ENCODE data around the gene LORICRIN. TPM values are rescaled to one million over a fixed set of nuclear protein-coding genes. Genes with fewer than 3 reads are reported as not detected.

Gene LORICRIN
- total RNA-seq, 1 donor from 2014 or later: not detected

GRCh38 chr1:153306303-153307220 is 47.1 kb downstream of the LORICRIN start:
- Mint-ChIP-seq H3K4me3 (ENCODE audit: unreplicated experiment) (no peak overlapping the region), H3K4me1 (ENCODE audit: unreplicated experiment) (no peaks in the 10 kb centered on the region), H3K9me3 (ENCODE audit: unreplicated experiment) (no peaks in the 10 kb centered on the region), H3K36me3 (ENCODE audit: low read depth, unreplicated experiment) (no peaks in the 10 kb centered on the region), H3K27me3 (ENCODE audit: unreplicated experiment) (no peaks in the 10 kb centered on the region), H3K27ac (ENCODE audit: unreplicated experiment) (no peak overlapping the region)
- TF ChIP-seq, protein P1, sequence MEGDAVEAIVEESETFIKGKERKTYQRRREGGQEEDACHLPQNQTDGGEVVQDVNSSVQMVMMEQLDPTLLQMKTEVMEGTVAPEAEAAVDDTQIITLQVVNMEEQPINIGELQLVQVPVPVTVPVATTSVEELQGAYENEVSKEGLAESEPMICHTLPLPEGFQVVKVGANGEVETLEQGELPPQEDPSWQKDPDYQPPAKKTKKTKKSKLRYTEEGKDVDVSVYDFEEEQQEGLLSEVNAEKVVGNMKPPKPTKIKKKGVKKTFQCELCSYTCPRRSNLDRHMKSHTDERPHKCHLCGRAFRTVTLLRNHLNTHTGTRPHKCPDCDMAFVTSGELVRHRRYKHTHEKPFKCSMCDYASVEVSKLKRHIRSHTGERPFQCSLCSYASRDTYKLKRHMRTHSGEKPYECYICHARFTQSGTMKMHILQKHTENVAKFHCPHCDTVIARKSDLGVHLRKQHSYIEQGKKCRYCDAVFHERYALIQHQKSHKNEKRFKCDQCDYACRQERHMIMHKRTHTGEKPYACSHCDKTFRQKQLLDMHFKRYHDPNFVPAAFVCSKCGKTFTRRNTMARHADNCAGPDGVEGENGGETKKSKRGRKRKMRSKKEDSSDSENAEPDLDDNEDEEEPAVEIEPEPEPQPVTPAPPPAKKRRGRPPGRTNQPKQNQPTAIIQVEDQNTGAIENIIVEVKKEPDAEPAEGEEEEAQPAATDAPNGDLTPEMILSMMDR (IDR thresholded peaks at IDR 0.05; ENCODE audit: unreplicated experiment): no peak
- no peak for DNase-seq (ENCODE audit: low spot score)

- Mint-ChIP-seq H3K4me3 (ENCODE audit: unreplicated experiment) (no peak overlapping the region), H3K4me1 (ENCODE audit: unreplicated experiment) (no peaks in the 10 kb centered on the region), H3K27ac (ENCODE audit: unreplicated experiment) (no peak overlapping the region), H3K9me3 (ENCODE audit: unreplicated experiment) (no peaks in the 10 kb centered on the region), H3K27me3 (ENCODE audit: unreplicated experiment) (no peaks in the 10 kb centered on the region), H3K36me3 (ENCODE audit: low read depth, unreplicated experiment) (no peaks in the 10 kb centered on the region)
- no peak for DNase-seq (ENCODE audit: low spot score)
- TF ChIP-seq, protein P1 (IDR thresholded peaks at IDR 0.05; ENCODE audit: unreplicated experiment): no peak
Measured at GRCh38 chr1:153307221-153307600, 47.7 kb downstream of the LORICRIN start.

GRCh38 chr1:153308540-153308939 is 49.1 kb downstream of the LORICRIN start:
- H3K4me1 Mint-ChIP-seq (ENCODE audit: unreplicated experiment): peaks cover 3% of the 10 kb centered on the region
- H3K36me3 Mint-ChIP-seq (ENCODE audit: low read depth, unreplicated experiment): no peaks in the 10 kb centered on the region
- H3K27ac Mint-ChIP-seq (ENCODE audit: unreplicated experiment): no peak overlapping the region
- TF ChIP-seq, protein P1 (IDR thresholded peaks at IDR 0.05; ENCODE audit: unreplicated experiment): no peak
- DNase-seq (ENCODE audit: low spot score): no peak
- H3K9me3 Mint-ChIP-seq (ENCODE audit: unreplicated experiment): no peaks in the 10 kb centered on the region
- no peak overlapping the region for H3K4me3 Mint-ChIP-seq (ENCODE audit: unreplicated experiment)
- H3K27me3 Mint-ChIP-seq (ENCODE audit: unreplicated experiment): no peaks in the 10 kb centered on the region

- no peak for DNase-seq (ENCODE audit: low spot score)
- no peak overlapping the region for H3K4me3 Mint-ChIP-seq (ENCODE audit: unreplicated experiment)
- no peaks in the 10 kb centered on the region for H3K36me3 Mint-ChIP-seq (ENCODE audit: low read depth, unreplicated experiment)
Measured at GRCh38 chr1:153309441-153309840, 50.0 kb downstream of the LORICRIN start.

More at GRCh38 chr1:153309441-153309840, 50.0 kb downstream of the LORICRIN start:
- no peaks in the 10 kb centered on the region for H3K9me3 Mint-ChIP-seq (ENCODE audit: unreplicated experiment)
- H3K27ac Mint-ChIP-seq (ENCODE audit: unreplicated experiment): no peak overlapping the region
- TF ChIP-seq, protein P1 (IDR thresholded peaks at IDR 0.05; ENCODE audit: unreplicated experiment): no peak
- peaks cover 3% of the 10 kb centered on the region for H3K4me1 Mint-ChIP-seq (ENCODE audit: unreplicated experiment)
- no peaks in the 10 kb centered on the region for H3K27me3 Mint-ChIP-seq (ENCODE audit: unreplicated experiment)

All from endothelial cell (in vitro differentiated cells).